ENCODE data around the gene CBX4. TPM values are rescaled to one million over a fixed set of nuclear protein-coding genes. Genes with fewer than 3 reads are reported as not detected.

CBX4 gene
- total and polyA plus RNA-seq, 12 donors, result 9.4 to 38.2 (median 24.6) TPM

GRCh38 chr17:79804856-79805696 lies 34.2 kb downstream of the CBX4 start:
- H3K9me3 ChIP-seq, result no peaks in the 10 kb centered on the region
- peaks cover 0 to 8% (median 0%) of the 10 kb centered on the region in 9 donors for H3K36me3 ChIP-seq
- 19 to 21% methylated on average over 22 of the region's 22 CpGs for WGBS, 2 donors
- TF ChIP-seq CTCF (IDR thresholded peaks at IDR 0.05), result no peak
- no peak for ATAC-seq
- H3K27me3 ChIP-seq, result peaks cover 77 to 99% (median 98%) of the 10 kb centered on the region in 7 donors
- DNase-seq, result no peak
- H3K4me3 ChIP-seq, result no peak overlapping the region
- intact Hi-C loops (cut with DNase I), result loop anchor here in 6 of 10 donors (5.0 kb wide), 2 partner anchors 32 to 37 kb away; partner anchors contain the start of gene CBX4 (in 2 of the 6)
- H3K4me1 ChIP-seq, result peaks cover 8 to 58% (median 38%) of the 10 kb centered on the region in 9 donors
- no peak overlapping the region for H3K27ac ChIP-seq

- ATAC-seq, result no peak
- TF ChIP-seq CTCF (IDR thresholded peaks at IDR 0.05), result peak in 1 of 9 donors; percentile 3
- Histone ChIP-seq H3K4me1 (peaks cover 10 to 60% (median 44%) of the 10 kb centered on the region in 9 donors), H3K36me3 (peaks cover 0 to 8% (median 0%) of the 10 kb centered on the region in 9 donors), H3K4me3 (peak overlapping the region in 3 of 10 donors; percentile 0 to 40 (median 26)), H3K9me3 (no peaks in the 10 kb centered on the region), H3K27ac (peak overlapping the region in 1 of 10 donors; percentile 62), H3K27me3 (peaks cover 81 to 100% (median 99%) of the 10 kb centered on the region in 7 donors)
- intact Hi-C loops (cut with DNase I), result loop anchor here in 5 of 10 donors (5.0 kb wide), 2 partner anchors 33 to 38 kb away; partner anchors contain the start of gene CBX4 (in 2 of the 5)
- DNase-seq, result no peak
- WGBS, 2 donors, result 1 to 2% methylated on average over 76 of the region's 76 CpGs
Observed at GRCh38 chr17:79803997-79804855, 35.0 kb downstream of the CBX4 start.

GRCh38 chr17:79803421-79803996 lies 35.7 kb downstream of the CBX4 start:
- H3K4me3 ChIP-seq, result peak overlapping the region in 1 of 10 donors; percentile 40
- TF ChIP-seq CTCF (IDR thresholded peaks at IDR 0.05), result no peak
- WGBS, 2 donors, result 9 to 10% methylated on average over 31 of the region's 31 CpGs
- H3K4me1 ChIP-seq, result peaks cover 17 to 65% (median 51%) of the 10 kb centered on the region in 9 donors
- DNase-seq, result no peak
- H3K36me3 ChIP-seq, result peaks cover 0 to 8% (median 0%) of the 10 kb centered on the region in 9 donors
- intact Hi-C loops (cut with DNase I), result loop anchor here in 5 of 10 donors (5.0 kb wide), 2 partner anchors 34 to 39 kb away; partner anchors contain the start of gene CBX4 (in 2 of the 5)
- no peak for ATAC-seq
- H3K27me3 ChIP-seq, result peaks cover 81 to 100% (median 99%) of the 10 kb centered on the region in 7 donors
- H3K9me3 ChIP-seq, result no peaks in the 10 kb centered on the region
- H3K27ac ChIP-seq, result peak overlapping the region in 1 of 10 donors; percentile 62
